ENCODE results near the gene COMTD1. TPM values are rescaled to one million over a fixed set of nuclear protein-coding genes. Genes with fewer than 3 reads are reported as not detected.
"Not testable (repeated sequence)": the region's sequence is repeated elsewhere in the genome, so short reads cannot be mapped to it uniquely, and the experiment has no call there.

Gene COMTD1
- total RNA-seq, 3 donors from 2014 or later, result 21.0 to 28.5 (median 21.7) TPM

DNA sequence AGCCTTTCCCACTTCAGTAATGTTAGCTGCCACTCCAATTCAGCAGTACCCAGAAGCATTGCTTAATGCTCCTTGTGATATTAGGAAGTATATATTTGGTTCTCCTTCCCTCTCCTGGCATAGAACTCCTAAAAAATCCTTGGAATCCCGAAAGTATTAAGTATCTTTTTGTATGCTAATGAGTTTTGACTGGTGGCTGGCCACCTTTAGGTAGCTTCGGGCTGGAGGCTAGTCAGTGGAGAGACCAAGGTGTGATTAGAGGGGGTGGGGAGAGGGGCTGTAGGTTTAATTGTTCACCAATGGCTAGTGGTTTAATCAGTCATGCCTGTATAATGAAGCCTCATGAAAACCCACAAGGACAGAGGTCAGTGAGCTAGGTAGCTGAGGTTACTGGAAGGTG is 12.2 kb downstream of the COMTD1 start:
- TF ChIP-seq, protein P1, sequence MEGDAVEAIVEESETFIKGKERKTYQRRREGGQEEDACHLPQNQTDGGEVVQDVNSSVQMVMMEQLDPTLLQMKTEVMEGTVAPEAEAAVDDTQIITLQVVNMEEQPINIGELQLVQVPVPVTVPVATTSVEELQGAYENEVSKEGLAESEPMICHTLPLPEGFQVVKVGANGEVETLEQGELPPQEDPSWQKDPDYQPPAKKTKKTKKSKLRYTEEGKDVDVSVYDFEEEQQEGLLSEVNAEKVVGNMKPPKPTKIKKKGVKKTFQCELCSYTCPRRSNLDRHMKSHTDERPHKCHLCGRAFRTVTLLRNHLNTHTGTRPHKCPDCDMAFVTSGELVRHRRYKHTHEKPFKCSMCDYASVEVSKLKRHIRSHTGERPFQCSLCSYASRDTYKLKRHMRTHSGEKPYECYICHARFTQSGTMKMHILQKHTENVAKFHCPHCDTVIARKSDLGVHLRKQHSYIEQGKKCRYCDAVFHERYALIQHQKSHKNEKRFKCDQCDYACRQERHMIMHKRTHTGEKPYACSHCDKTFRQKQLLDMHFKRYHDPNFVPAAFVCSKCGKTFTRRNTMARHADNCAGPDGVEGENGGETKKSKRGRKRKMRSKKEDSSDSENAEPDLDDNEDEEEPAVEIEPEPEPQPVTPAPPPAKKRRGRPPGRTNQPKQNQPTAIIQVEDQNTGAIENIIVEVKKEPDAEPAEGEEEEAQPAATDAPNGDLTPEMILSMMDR (IDR thresholded peaks at IDR 0.05), result no peak
- TF ChIP-seq POLR2AphosphoS5 (IDR thresholded peaks at IDR 0.05), result no peak
- TF ChIP-seq POLR2A (IDR thresholded peaks at IDR 0.05), result no peak
- intact Hi-C loops (cut with DNase I; ENCODE audit: low total_unique reads), result no loop called here
- no peaks in the 10 kb centered on the region for H3K27me3 ChIP-seq
- H3K9me3 ChIP-seq, result no peaks in the 10 kb centered on the region
- peak overlapping the region; percentile 95 to 96 for H3K27ac ChIP-seq
- H3K4me3 ChIP-seq, result no peak overlapping the region
- peaks cover 4 to 27% of the 10 kb centered on the region in 2 donors for H3K4me1 ChIP-seq
- no peak for DNase-seq (ENCODE audit: low spot score in 2 of 2)
- H3K36me3 ChIP-seq, result no peaks in the 10 kb centered on the region

DNA sequence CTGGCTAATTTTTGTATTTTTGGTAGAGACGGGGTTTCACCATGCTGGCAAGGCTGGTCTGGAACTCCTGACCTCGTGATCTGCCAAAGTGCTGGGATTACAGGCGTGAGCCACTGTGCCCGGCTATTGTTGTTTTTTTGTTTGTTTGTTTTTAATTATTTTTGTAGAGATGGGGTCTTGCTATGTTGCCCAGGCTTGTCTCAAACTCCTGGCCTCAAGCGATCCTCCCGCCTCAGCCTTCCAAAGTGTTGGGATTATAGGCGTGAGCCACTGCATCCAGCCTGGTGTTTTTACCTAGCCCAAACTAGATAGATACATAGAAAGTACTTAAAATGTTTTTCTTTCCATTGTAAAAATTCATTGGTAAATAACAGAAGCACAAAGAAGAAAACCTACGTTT is 14.3 kb downstream of the COMTD1 start:
- H3K4me3 ChIP-seq; H3K27ac ChIP-seq; H3K36me3 ChIP-seq; H3K27me3 ChIP-seq; DNase-seq (ENCODE audit: low spot score in 2 of 2); intact Hi-C loops (cut with DNase I; ENCODE audit: low total_unique reads); H3K9me3 ChIP-seq: not testable (repeated sequence)
- H3K4me1 ChIP-seq, result peaks cover 4 to 32% of the 10 kb centered on the region in 2 donors

GRCh38 chr10:75220274-75220673 is 15.5 kb downstream of the COMTD1 start:
- H3K9me3 ChIP-seq, result no peaks in the 10 kb centered on the region
- H3K36me3 ChIP-seq, result no peaks in the 10 kb centered on the region
- intact Hi-C loops (cut with DNase I; ENCODE audit: low total_unique reads), result no loop called here
- H3K27me3 ChIP-seq, result no peaks in the 10 kb centered on the region
- TF ChIP-seq POLR2A (IDR thresholded peaks at IDR 0.05) (no peak), POLR2AphosphoS5 (IDR thresholded peaks at IDR 0.05) (no peak)
- TF ChIP-seq, protein P1 (IDR thresholded peaks at IDR 0.05), result no peak
- H3K4me1 ChIP-seq, result peaks cover 4 to 29% of the 10 kb centered on the region in 2 donors
- H3K4me3 ChIP-seq, result no peak overlapping the region
- H3K27ac ChIP-seq, result no peak overlapping the region
- DNase-seq (ENCODE audit: low spot score in 2 of 2), result no peak

- Histone ChIP-seq H3K4me1 (peaks cover 2 to 30% of the 10 kb centered on the region in 2 donors), H3K9me3 (no peaks in the 10 kb centered on the region)
Observed at GRCh38 chr10:75212343-75212742, 23.4 kb downstream of the COMTD1 start.

GRCh38 chr10:75211007-75211691 is 24.6 kb downstream of the COMTD1 start:
- H3K27ac ChIP-seq, result peak overlapping the region; percentile 95 to 100
- no peaks in the 10 kb centered on the region for H3K27me3 ChIP-seq
- TF ChIP-seq POLR2AphosphoS5 (IDR thresholded peaks at IDR 0.05) (no peak), POLR2A (IDR thresholded peaks at IDR 0.05) (no peak)
- TF ChIP-seq, protein P1 (IDR thresholded peaks at IDR 0.05), result no peak
- peak overlapping the region; percentile 81 to 92 (median 88) for H3K4me3 ChIP-seq
- no peak for DNase-seq (ENCODE audit: low spot score in 2 of 2)
- intact Hi-C loops (cut with DNase I; ENCODE audit: low total_unique reads), result no loop called here
- H3K9me3 ChIP-seq, result no peaks in the 10 kb centered on the region
- H3K36me3 ChIP-seq, result no peaks in the 10 kb centered on the region
- H3K4me1 ChIP-seq, result peaks cover 2 to 18% of the 10 kb centered on the region in 2 donors

More at GRCh38 chr10:75212343-75212742, 23.4 kb downstream of the COMTD1 start:
- Histone ChIP-seq H3K4me3 (peak overlapping the region in 1 of 3 donors; percentile 88), H3K27ac (peak overlapping the region in 1 of 2 donors; percentile 95), H3K27me3 (no peaks in the 10 kb centered on the region), H3K36me3 (no peaks in the 10 kb centered on the region)
- DNase-seq (ENCODE audit: low spot score in 2 of 2), result no peak
- TF ChIP-seq POLR2A (IDR thresholded peaks at IDR 0.05) (no peak), POLR2AphosphoS5 (IDR thresholded peaks at IDR 0.05) (no peak)
- TF ChIP-seq, protein P1 (IDR thresholded peaks at IDR 0.05), result no peak
- intact Hi-C loops (cut with DNase I; ENCODE audit: low total_unique reads), result no loop called here
